Stimulated activated naive CD8-positive, alpha-beta T cell treated with anti-CD3 and anti-CD28 coated beads, Interleukin-15, Interleukin-2, amounts not matched to agents 100 ng/mL and 50 ng/mL, for 24 hours (primary cell): ENCODE results near the gene STAP1.
"Not testable (repeated sequence)": the region's sequence is repeated elsewhere in the genome, so short reads cannot be mapped to it uniquely, and the experiment has no call there.

ENCODE experiments used
- H3K27ac Mint-ChIP-seq: one replicate; pipeline ENCODE4 v1.8.0; 2021; ENCODE audit warnings: mild to moderate bottlenecking, mixed read lengths
- H3K27me3 Mint-ChIP-seq: one replicate; pipeline ENCODE4 v1.8.0; 2021; ENCODE audit warnings: mixed read lengths
- H3K36me3 Mint-ChIP-seq: one replicate; pipeline ENCODE4 v1.8.0; 2021; ENCODE audit warnings: low read depth, mixed read lengths
- H3K4me1 Mint-ChIP-seq: one replicate; pipeline ENCODE4 v1.8.0; 2021; ENCODE audit warnings: low read depth, mixed read lengths
- H3K4me3 Mint-ChIP-seq: one replicate; pipeline ENCODE4 v1.8.0; 2021; ENCODE audit warnings: mild to moderate bottlenecking, mixed read lengths
- H3K9me3 Mint-ChIP-seq: one replicate; pipeline ENCODE4 v1.8.0; 2021; ENCODE audit warnings: mixed read lengths

STAP1 gene

GRCh38 chr4:67546004-67546356 is 12.5 kb upstream of the STAP1 start:
- peaks cover 37% of the 10 kb centered on the region for H3K4me1 Mint-ChIP-seq
- H3K27ac Mint-ChIP-seq: no peak overlapping the region
- no peaks in the 10 kb centered on the region for H3K27me3 Mint-ChIP-seq
- peak overlapping the region; percentile 96 for H3K4me3 Mint-ChIP-seq
- H3K9me3 Mint-ChIP-seq: no peaks in the 10 kb centered on the region
- peaks cover 29% of the 10 kb centered on the region for H3K36me3 Mint-ChIP-seq

- no peak overlapping the region for H3K4me3 Mint-ChIP-seq
- no peaks in the 10 kb centered on the region for H3K27me3 Mint-ChIP-seq
- H3K27ac Mint-ChIP-seq: no peak overlapping the region
- H3K9me3 Mint-ChIP-seq: no peaks in the 10 kb centered on the region
- H3K36me3 Mint-ChIP-seq: peaks cover 20% of the 10 kb centered on the region
- H3K4me1 Mint-ChIP-seq: peaks cover 34% of the 10 kb centered on the region
Observed at GRCh38 chr4:67546971-67547370, 11.6 kb upstream of the STAP1 start.

GRCh38 chr4:67549123-67549522 is 9.4 kb upstream of the STAP1 start:
- peaks cover 20% of the 10 kb centered on the region for H3K4me1 Mint-ChIP-seq
- no peaks in the 10 kb centered on the region for H3K27me3 Mint-ChIP-seq
- no peaks in the 10 kb centered on the region for H3K9me3 Mint-ChIP-seq
- no peak overlapping the region for H3K4me3 Mint-ChIP-seq
- no peak overlapping the region for H3K27ac Mint-ChIP-seq
- H3K36me3 Mint-ChIP-seq: no peaks in the 10 kb centered on the region

- no peaks in the 10 kb centered on the region for H3K36me3 Mint-ChIP-seq
- no peak overlapping the region for H3K4me3 Mint-ChIP-seq
- H3K9me3 Mint-ChIP-seq: no peaks in the 10 kb centered on the region
- no peak overlapping the region for H3K27ac Mint-ChIP-seq
- peaks cover 20% of the 10 kb centered on the region for H3K4me1 Mint-ChIP-seq
- H3K27me3 Mint-ChIP-seq: no peaks in the 10 kb centered on the region
Observed at GRCh38 chr4:67550451-67550850, 8.1 kb upstream of the STAP1 start.

- no peaks in the 10 kb centered on the region for H3K27me3 Mint-ChIP-seq
- H3K9me3 Mint-ChIP-seq: no peaks in the 10 kb centered on the region
- H3K4me1 Mint-ChIP-seq: peaks cover 20% of the 10 kb centered on the region
- no peak overlapping the region for H3K27ac Mint-ChIP-seq
- no peak overlapping the region for H3K4me3 Mint-ChIP-seq
- H3K36me3 Mint-ChIP-seq: no peaks in the 10 kb centered on the region
Observed at GRCh38 chr4:67550857-67551256, 7.7 kb upstream of the STAP1 start.

- H3K4me3 Mint-ChIP-seq, H3K27me3 Mint-ChIP-seq, H3K36me3 Mint-ChIP-seq, H3K27ac Mint-ChIP-seq, H3K9me3 Mint-ChIP-seq: not testable (repeated sequence)
- H3K4me1 Mint-ChIP-seq: peaks cover 26% of the 10 kb centered on the region
Observed at GRCh38 chr4:67552146-67552792, 6.3 kb upstream of the STAP1 start.

GRCh38 chr4:67554096-67554495 is 4.4 kb upstream of the STAP1 start:
- Mint-ChIP-seq H3K27ac (no peak overlapping the region), H3K4me1 (peaks cover 35% of the 10 kb centered on the region), H3K27me3 (no peaks in the 10 kb centered on the region), H3K36me3 (no peaks in the 10 kb centered on the region), H3K4me3 (no peak overlapping the region), H3K9me3 (no peaks in the 10 kb centered on the region)

GRCh38 chr4:67555447-67555846 is 3.1 kb upstream of the STAP1 start:
- no peak overlapping the region for H3K27ac Mint-ChIP-seq
- no peaks in the 10 kb centered on the region for H3K36me3 Mint-ChIP-seq
- H3K27me3 Mint-ChIP-seq: no peaks in the 10 kb centered on the region
- H3K4me1 Mint-ChIP-seq: peaks cover 38% of the 10 kb centered on the region
- no peaks in the 10 kb centered on the region for H3K9me3 Mint-ChIP-seq
- no peak overlapping the region for H3K4me3 Mint-ChIP-seq

- Mint-ChIP-seq H3K9me3 (no peaks in the 10 kb centered on the region), H3K4me1 (peaks cover 38% of the 10 kb centered on the region), H3K4me3 (no peak overlapping the region), H3K27me3 (no peaks in the 10 kb centered on the region), H3K27ac (no peak overlapping the region), H3K36me3 (no peaks in the 10 kb centered on the region)
Observed at GRCh38 chr4:67556436-67556835, 2.1 kb upstream of the STAP1 start.

GRCh38 chr4:67565284-67565683 is 6.8 kb downstream of the STAP1 start:
- H3K9me3 Mint-ChIP-seq: no peaks in the 10 kb centered on the region
- peaks cover 24% of the 10 kb centered on the region for H3K4me1 Mint-ChIP-seq
- no peak overlapping the region for H3K27ac Mint-ChIP-seq
- H3K4me3 Mint-ChIP-seq: no peak overlapping the region
- H3K36me3 Mint-ChIP-seq: peaks cover 3% of the 10 kb centered on the region
- no peaks in the 10 kb centered on the region for H3K27me3 Mint-ChIP-seq

GRCh38 chr4:67566335-67566734 is 7.8 kb downstream of the STAP1 start:
- Mint-ChIP-seq H3K9me3 (no peaks in the 10 kb centered on the region), H3K27me3 (no peaks in the 10 kb centered on the region), H3K4me3 (no peak overlapping the region), H3K27ac (no peak overlapping the region), H3K36me3 (peaks cover 3% of the 10 kb centered on the region), H3K4me1 (peaks cover 23% of the 10 kb centered on the region)

- H3K36me3 Mint-ChIP-seq: peaks cover 4% of the 10 kb centered on the region
- no peak overlapping the region for H3K4me3 Mint-ChIP-seq
- H3K27me3 Mint-ChIP-seq: no peaks in the 10 kb centered on the region
- no peak overlapping the region for H3K27ac Mint-ChIP-seq
- H3K9me3 Mint-ChIP-seq: no peaks in the 10 kb centered on the region
- H3K4me1 Mint-ChIP-seq: peaks cover 39% of the 10 kb centered on the region
Observed at GRCh38 chr4:67568820-67569219, 10.3 kb downstream of the STAP1 start.

GRCh38 chr4:67570537-67570936 is 12.0 kb downstream of the STAP1 start:
- H3K36me3 Mint-ChIP-seq: peaks cover 4% of the 10 kb centered on the region
- no peak overlapping the region for H3K27ac Mint-ChIP-seq
- H3K4me1 Mint-ChIP-seq: peaks cover 48% of the 10 kb centered on the region
- no peaks in the 10 kb centered on the region for H3K9me3 Mint-ChIP-seq
- no peak overlapping the region for H3K4me3 Mint-ChIP-seq
- H3K27me3 Mint-ChIP-seq: no peaks in the 10 kb centered on the region

- no peaks in the 10 kb centered on the region for H3K9me3 Mint-ChIP-seq
- no peaks in the 10 kb centered on the region for H3K27me3 Mint-ChIP-seq
- no peak overlapping the region for H3K4me3 Mint-ChIP-seq
- peaks cover 53% of the 10 kb centered on the region for H3K4me1 Mint-ChIP-seq
- H3K36me3 Mint-ChIP-seq: peaks cover 4% of the 10 kb centered on the region
- H3K27ac Mint-ChIP-seq: no peak overlapping the region
Observed at GRCh38 chr4:67571975-67572374, 13.4 kb downstream of the STAP1 start.

- Mint-ChIP-seq H3K27ac (peak overlapping the region; percentile 10), H3K4me1 (peaks cover 51% of the 10 kb centered on the region), H3K27me3 (no peaks in the 10 kb centered on the region), H3K36me3 (peaks cover 8% of the 10 kb centered on the region), H3K9me3 (no peaks in the 10 kb centered on the region), H3K4me3 (no peak overlapping the region)
Observed at GRCh38 chr4:67573193-67573592, 14.7 kb downstream of the STAP1 start.

GRCh38 chr4:67575232-67576058 is 16.9 kb downstream of the STAP1 start:
- Mint-ChIP-seq H3K27me3 (no peaks in the 10 kb centered on the region), H3K9me3 (no peaks in the 10 kb centered on the region), H3K4me1 (peaks cover 50% of the 10 kb centered on the region), H3K4me3 (peak overlapping the region; percentile 72), H3K27ac (peak overlapping the region; percentile 80), H3K36me3 (peaks cover 17% of the 10 kb centered on the region)
